A549 (cell line): ENCODE measurements around the gene SLC25A40. TPM values are rescaled to one million over a fixed set of nuclear protein-coding genes. Genes with fewer than 3 reads are reported as not detected.

ENCODE experiments used
- ATAC-seq, 2 experiments: fragments of 200-7000 bp in 1 of 2; fragments of >200 bp in 1 of 2; cut with Nextera tagmentation in 1 of 2; cut with Tn5 transposase in 1 of 2; 3 replicates each; pipeline versions ENCODE4 v1.8.0 to v1.9.1; 2018 to 2020; ENCODE audit warnings: mild to moderate bottlenecking in 1 of 2, moderate library complexity in 1 of 2
- CTCF ChIA-PET: fragments of 300-600 bp; sonication (Branson Sonifier 250); formaldehyde crosslinking; extraction: SDS; loops from one replicate; lab custom pipeline; 2021; ENCODE audit warnings: antibody characterized with exemption, inconsistent platforms; lab: Yijun Ruan, JAX
- POLR2A ChIA-PET: fragments of 350-600 bp; formaldehyde crosslinking; extraction: SDS; loops from one replicate; lab custom pipeline; 2021; ENCODE audit warnings: antibody characterized with exemption, inconsistent platforms; lab: Yijun Ruan, JAX
- DNase-seq, 2 experiments: peaks; one replicate each; pipeline versions ENCODE4 v3.0.0 to v3.0.0-alpha.2; 2011 to 2016; ENCODE audit warnings: low read depth in 1 of 2, low spot score in 1 of 2
- FAIRE-seq: peaks from 2 replicates; lab custom pipeline; 2011; peaks lifted over from hg19 to GRCh38; lab: Jason Lieb, UNC
- H3K27ac ChIP-seq, 2 experiments: fragments of >200 bp; sonication (Bioruptor Twin); formaldehyde crosslinking; 3 replicates each; pipeline ENCODE4 v1.5.1; 2016 to 2017
- H3K4me1 ChIP-seq: fragments of >200 bp; sonication (Bioruptor Twin); formaldehyde crosslinking; 3 replicates; pipeline ENCODE4 v1.6.1; 2016
- H3K4me2 ChIP-seq: fragments of >200 bp; sonication (Bioruptor Twin); formaldehyde crosslinking; 3 replicates; pipeline ENCODE4 v1.6.1; 2016
- H3K4me3 ChIP-seq: fragments of >200 bp; sonication (Bioruptor Twin); formaldehyde crosslinking; 3 replicates; pipeline ENCODE4 v1.5.1; 2016
- H3K9me3 ChIP-seq: fragments of >200 bp; sonication (Bioruptor Twin); formaldehyde crosslinking; 3 replicates; pipeline ENCODE4 v1.6.1; 2016
- ATOH8 ChIP-seq: fragments of 250-450 bp; sonication (Bioruptor Pico); IDR thresholded peaks from 2 replicates; pipeline ENCODE4 v1.5.0; 2020; ENCODE audit warnings: low read depth, mild to moderate bottlenecking, moderate library complexity
- CEBPB ChIP-seq, 2 experiments: fragments of >200 bp in 1 of 2; sonication (Bioruptor Twin) in 1 of 2; formaldehyde crosslinking in 1 of 2; IDR thresholded peaks; 2 replicates each; pipeline ENCODE4 v1.6.1; 2012 to 2016
- CHD4 ChIP-seq: fragments of 200-600 bp; sonication (generic); IDR thresholded peaks from 2 replicates; pipeline ENCODE4 v1.6.1; 2016; ENCODE audit warnings: antibody characterized with exemption, mild to moderate bottlenecking, borderline replicate concordance
- E2F6 ChIP-seq: IDR thresholded peaks from 2 replicates; pipeline ENCODE4 v1.6.1; 2012; ENCODE audit warnings: low read depth, borderline replicate concordance
- EHMT2 ChIP-seq: fragments of 200-600 bp; sonication (generic); IDR thresholded peaks from 2 replicates; pipeline ENCODE4 v1.6.1; 2016; ENCODE audit warnings: antibody characterized with exemption, low read depth, mild to moderate bottlenecking, moderate library complexity
- EP300 ChIP-seq, 2 experiments: fragments of >200 bp; sonication (Bioruptor Twin); formaldehyde crosslinking; IDR thresholded peaks; 2 replicates in 1 of 2; 3 replicates in 1 of 2; pipeline ENCODE4 v1.6.1; 2016 to 2017
- FOXS1 ChIP-seq: fragments of 250-450 bp; sonication (Bioruptor Pico); IDR thresholded peaks from 2 replicates; pipeline ENCODE4 v1.5.0; 2020; ENCODE audit warnings: mild to moderate bottlenecking, moderate library complexity
- GATA3 ChIP-seq: IDR thresholded peaks from 2 replicates; pipeline ENCODE4 v1.6.1; 2012; ENCODE audit warnings: borderline replicate concordance
- HDAC2 ChIP-seq: fragments of 200-600 bp; sonication (generic); IDR thresholded peaks from 2 replicates; pipeline ENCODE4 v1.6.1; 2016
- HES2 ChIP-seq: fragments of >200 bp; sonication (Bioruptor Twin); formaldehyde crosslinking; IDR thresholded peaks from 2 replicates; pipeline ENCODE4 v1.6.1; 2016
- HOXB13 ChIP-seq: fragments of 250-450 bp; sonication (Bioruptor Pico); IDR thresholded peaks from 2 replicates; pipeline ENCODE4 v1.5.0; 2020; ENCODE audit warnings: low read depth, mild to moderate bottlenecking, moderate library complexity
- JUN ChIP-seq, 2 experiments: fragments of >200 bp; sonication (Bioruptor Twin); formaldehyde crosslinking; IDR thresholded peaks; 2 replicates in 1 of 2; 3 replicates in 1 of 2; pipeline ENCODE4 v1.6.1; 2016 to 2017
- KDM5A ChIP-seq: fragments of 200-600 bp; sonication (generic); IDR thresholded peaks from 2 replicates; pipeline ENCODE4 v1.6.1; 2016; ENCODE audit warnings: antibody characterized with exemption, mild to moderate bottlenecking
- NFE2L2 ChIP-seq: fragments of 150-350 bp; conservative IDR thresholded peaks from 2 replicates; pipeline ENCODE4 v1.6.1; 2014; ENCODE audit warnings: low read length
- NPAS2 ChIP-seq: fragments of 250-450 bp; sonication (Bioruptor Pico); IDR thresholded peaks from 2 replicates; pipeline ENCODE4 v1.8.0; 2022; ENCODE audit warnings: mild to moderate bottlenecking, moderate library complexity, borderline replicate concordance
- RAD21 ChIP-seq, 2 experiments: fragments of >200 bp in 1 of 2; sonication (Bioruptor Twin) in 1 of 2; formaldehyde crosslinking in 1 of 2; IDR thresholded peaks in 1 of 2; conservative IDR thresholded peaks in 1 of 2; 2 replicates in 1 of 2; 3 replicates in 1 of 2; pipeline ENCODE4 v1.6.1; 2012 to 2018; ENCODE audit warnings: inconsistent platforms in 1 of 2
- RARB ChIP-seq: fragments of 250-450 bp; sonication (Bioruptor Pico); IDR thresholded peaks from 2 replicates; pipeline ENCODE4 v1.8.0; 2021; ENCODE audit warnings: mild to moderate bottlenecking, moderate library complexity
- RCOR1 ChIP-seq: fragments of 150-350 bp; IDR thresholded peaks from 2 replicates; pipeline ENCODE4 v1.6.1; 2014; ENCODE audit warnings: antibody characterized with exemption, low read length, low read depth
- RFX5 ChIP-seq: fragments of 450-650 bp; IDR thresholded peaks from 2 replicates; pipeline ENCODE4 v1.7.1; 2014; ENCODE audit warnings: antibody characterized with exemption, mild to moderate bottlenecking, moderate library complexity
- RNF2 ChIP-seq: fragments of 200-600 bp; sonication (generic); IDR thresholded peaks from 2 replicates; pipeline ENCODE4 v1.6.1; 2016; ENCODE audit warnings: low read depth, mild to moderate bottlenecking, antibody characterized with exemption, moderate library complexity, borderline replicate concordance
- SMC3 ChIP-seq: fragments of >200 bp; sonication (Bioruptor Twin); formaldehyde crosslinking; IDR thresholded peaks from 3 replicates; pipeline ENCODE4 v1.6.1; 2018; ENCODE audit warnings: inconsistent platforms
- SREBF2 ChIP-seq: fragments of 450-650 bp; IDR thresholded peaks from 2 replicates; pipeline ENCODE4 v1.6.1; 2014; ENCODE audit warnings: mild to moderate bottlenecking, moderate library complexity
- TP53 ChIP-seq: fragments of 250-450 bp; sonication (Bioruptor Pico); IDR thresholded peaks from 2 replicates; pipeline ENCODE4 v1.5.0; 2021; ENCODE audit warnings: mild to moderate bottlenecking, moderate library complexity
- ZFP36 ChIP-seq: fragments of 450-650 bp; IDR thresholded peaks from 2 replicates; pipeline ENCODE4 v1.6.1; 2014; ENCODE audit warnings: borderline replicate concordance; ENCODE audit not compliant: partially characterized antibody
- ZNF302 ChIP-seq: fragments of 250-450 bp; sonication (Bioruptor Pico); IDR thresholded peaks from 2 replicates; pipeline ENCODE4 v1.9.0; 2021; ENCODE audit warnings: inconsistent platforms, mild to moderate bottlenecking, moderate library complexity
- WGBS: methylation state at CpG from one replicate; pipeline ENCODE4 v1.1.6; 2017; ENCODE audit errors: missing lambda C conversion rate; 5-methylcytosine and 5-hydroxymethylcytosine counted together
- polyA plus RNA-seq, 4 experiments: library from polyadenylated mRNA; depleted of rRNA in 3 of 4; stranded (reverse); fragments of >200 nt; fragmentation: RNase III in 1 of 4; extraction: RNeasy Plus Mini Kit Qiagen cat#74134 plus additional on column Dnase treatment in 1 of 4; gene quantifications; 2 replicates in 3 of 4; 3 replicates in 1 of 4; pipeline ENCODE4 v1.2.3, GENCODE V29; 2011 to 2017
- TF ChIP-seq, protein P1 (sequence below): fragments of >200 bp; sonication (Bioruptor Twin); formaldehyde crosslinking; IDR thresholded peaks from 3 replicates; pipeline ENCODE4 v1.5.1; 2016
- TF ChIP-seq, protein P2 (sequence below): fragments of >200 bp; sonication (Bioruptor Twin); formaldehyde crosslinking; IDR thresholded peaks from 3 replicates; pipeline ENCODE4 v1.6.1; 2016

SLC25A40 gene
- polyA plus RNA-seq, 2 of the 4 experiments (the other 2 are of a cell fraction), result 11.8 to 22.0 TPM

DNA sequence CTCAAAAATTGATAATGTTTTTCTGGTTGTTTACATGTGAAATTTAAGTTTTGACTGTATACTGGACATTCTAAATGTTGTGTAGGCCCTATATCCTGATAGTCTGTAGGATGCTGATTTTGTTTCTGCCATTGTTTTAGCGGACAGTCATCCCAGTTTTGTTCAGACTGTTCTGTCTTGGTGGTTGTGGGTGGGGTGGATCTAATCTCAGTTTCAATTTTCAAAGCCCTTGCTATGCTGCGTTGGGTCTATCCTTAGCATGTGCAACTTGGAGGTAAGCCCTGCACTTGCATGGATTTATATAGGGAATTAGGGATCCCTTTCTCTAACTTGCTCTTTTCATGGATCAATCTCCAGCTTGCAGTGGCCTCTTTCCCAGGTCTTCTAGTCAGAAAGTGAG is 19.2 kb upstream of the SLC25A40 start:
- no peak overlapping the region for H3K4me2 ChIP-seq
- ChIA-PET CTCF (interaction anchor here (1.0 kb wide), 1 partner anchor 8 kb away, joined by 3 read pairs; no protein-coding TSS in a partner anchor), POLR2A (no interaction called here)
- H3K27ac ChIP-seq, result no peak overlapping the region
- no peak overlapping the region for H3K4me3 ChIP-seq
- H3K4me1 ChIP-seq, result no peaks in the 10 kb centered on the region
- no peak for FAIRE-seq
- H3K9me3 ChIP-seq, result no peaks in the 10 kb centered on the region
- no peak for ATAC-seq
- 94% methylated on average over 2 of the region's 2 CpGs for WGBS
- no peak for TF ChIP-seq RFX5
- no peak for TF ChIP-seq NPAS2
- TF ChIP-seq EHMT2, result no peak
- TF ChIP-seq GATA3, result no peak
- TF ChIP-seq NFE2L2, result no peak
- TF ChIP-seq, protein P1, sequence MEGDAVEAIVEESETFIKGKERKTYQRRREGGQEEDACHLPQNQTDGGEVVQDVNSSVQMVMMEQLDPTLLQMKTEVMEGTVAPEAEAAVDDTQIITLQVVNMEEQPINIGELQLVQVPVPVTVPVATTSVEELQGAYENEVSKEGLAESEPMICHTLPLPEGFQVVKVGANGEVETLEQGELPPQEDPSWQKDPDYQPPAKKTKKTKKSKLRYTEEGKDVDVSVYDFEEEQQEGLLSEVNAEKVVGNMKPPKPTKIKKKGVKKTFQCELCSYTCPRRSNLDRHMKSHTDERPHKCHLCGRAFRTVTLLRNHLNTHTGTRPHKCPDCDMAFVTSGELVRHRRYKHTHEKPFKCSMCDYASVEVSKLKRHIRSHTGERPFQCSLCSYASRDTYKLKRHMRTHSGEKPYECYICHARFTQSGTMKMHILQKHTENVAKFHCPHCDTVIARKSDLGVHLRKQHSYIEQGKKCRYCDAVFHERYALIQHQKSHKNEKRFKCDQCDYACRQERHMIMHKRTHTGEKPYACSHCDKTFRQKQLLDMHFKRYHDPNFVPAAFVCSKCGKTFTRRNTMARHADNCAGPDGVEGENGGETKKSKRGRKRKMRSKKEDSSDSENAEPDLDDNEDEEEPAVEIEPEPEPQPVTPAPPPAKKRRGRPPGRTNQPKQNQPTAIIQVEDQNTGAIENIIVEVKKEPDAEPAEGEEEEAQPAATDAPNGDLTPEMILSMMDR, result no peak
- TF ChIP-seq E2F6, result no peak
- TF ChIP-seq ZNF302 (CRISPR knock-in tag), result no peak
- no peak for TF ChIP-seq HOXB13
- DNase-seq, result no peak

GRCh38 chr7:87886875-87887274 is 10.7 kb upstream of the SLC25A40 start:
- CTCF ChIA-PET, result interaction anchor here (0.8 to 3.2 kb wide), 21 partner anchors 8 to 735 kb away, joined by 3 to 18 read pairs (median 3); partner anchors contain the start of gene DMTF1
- Histone ChIP-seq H3K4me1 (no peaks in the 10 kb centered on the region), H3K27ac (no peak overlapping the region), H3K9me3 (no peaks in the 10 kb centered on the region), H3K4me2 (no peak overlapping the region), H3K4me3 (no peak overlapping the region)
- POLR2A ChIA-PET, result no interaction called here
- no peak for FAIRE-seq
- peak in 1 of 2 experiments; percentile 41 for DNase-seq
- no peak for ATAC-seq
- TF ChIP-seq SREBF2 (no peak), CEBPB (IDR thresholded peaks at IDR 0.05) (no peak), RNF2 (no peak), CHD4 (no peak), HDAC2 (no peak), EP300 (IDR thresholded peaks at IDR 0.05) (no peak), JUN (IDR thresholded peaks at IDR 0.05) (no peak), TP53 (CRISPR knock-in tag) (no peak), RAD21 (conservative IDR thresholded peaks at IDR 0.05 in 1 of 2, IDR thresholded peaks at IDR 0.05 in 1 of 2) (peak; percentile 49 to 75), RARB (CRISPR knock-in tag) (no peak), GATA3 (no peak), FOXS1 (CRISPR knock-in tag) (no peak), ATOH8 (CRISPR knock-in tag) (no peak), SMC3 (peak; percentile 59; the same call in 2 of the 3 replicates), ZNF302 (CRISPR knock-in tag) (no peak), RCOR1 (no peak), NFE2L2 (no peak), ZFP36 (no peak), HES2 (no peak), KDM5A (no peak)
- TF ChIP-seq, protein P1, result peak; percentile 60; the same call in 2 of the 3 replicates
- TF ChIP-seq, protein P2, sequence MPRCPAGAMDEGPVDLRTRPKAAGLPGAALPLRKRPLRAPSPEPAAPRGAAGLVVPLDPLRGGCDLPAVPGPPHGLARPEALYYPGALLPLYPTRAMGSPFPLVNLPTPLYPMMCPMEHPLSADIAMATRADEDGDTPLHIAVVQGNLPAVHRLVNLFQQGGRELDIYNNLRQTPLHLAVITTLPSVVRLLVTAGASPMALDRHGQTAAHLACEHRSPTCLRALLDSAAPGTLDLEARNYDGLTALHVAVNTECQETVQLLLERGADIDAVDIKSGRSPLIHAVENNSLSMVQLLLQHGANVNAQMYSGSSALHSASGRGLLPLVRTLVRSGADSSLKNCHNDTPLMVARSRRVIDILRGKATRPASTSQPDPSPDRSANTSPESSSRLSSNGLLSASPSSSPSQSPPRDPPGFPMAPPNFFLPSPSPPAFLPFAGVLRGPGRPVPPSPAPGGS, result no peak
